IPS-15b (cell line): ENCODE results near the gene KRTAP10-10.
A peak's percentile ranks its signal among the peaks of the same experiment; 100 is the strongest.
"Not testable (repeated sequence)": the region's sequence is repeated elsewhere in the genome, so short reads cannot be mapped to it uniquely, and the experiment has no call there.

ENCODE experiments used
- H3K27me3 ChIP-seq: one replicate; pipeline ENCODE4 v1.6.1; 2013; ENCODE audit warnings: low read length; ENCODE audit not compliant: control insufficient read depth, insufficient read depth
- H3K36me3 ChIP-seq: one replicate; pipeline ENCODE4 v1.6.1; 2013; ENCODE audit warnings: low read length; ENCODE audit not compliant: control insufficient read depth, insufficient read depth
- H3K4me1 ChIP-seq: one replicate; pipeline ENCODE4 v1.6.1; 2013; ENCODE audit warnings: mild to moderate bottlenecking, low read length; ENCODE audit not compliant: control insufficient read depth, insufficient read depth
- H3K4me3 ChIP-seq: one replicate; pipeline ENCODE4 v1.5.1; 2013; ENCODE audit warnings: low read depth, low read length
- H3K9ac ChIP-seq: one replicate; pipeline ENCODE4 v1.6.1; 2013; ENCODE audit warnings: low read depth, mild to moderate bottlenecking, low read length
- H3K9me3 ChIP-seq: one replicate; pipeline ENCODE4 v1.6.1; 2013; ENCODE audit warnings: mild to moderate bottlenecking, low read length; ENCODE audit not compliant: control insufficient read depth, insufficient read depth

The KRTAP10-10 gene

GRCh38 chr21:44632067-44632466 is 5.1 kb upstream of the KRTAP10-10 start:
- Histone ChIP-seq H3K4me3 (no peak overlapping the region), H3K9ac (no peak overlapping the region), H3K4me1 (no peaks in the 10 kb centered on the region), H3K9me3 (no peaks in the 10 kb centered on the region), H3K27me3 (no peaks in the 10 kb centered on the region), H3K36me3 (no peaks in the 10 kb centered on the region)

- Histone ChIP-seq H3K9ac (no peak overlapping the region), H3K4me3 (no peak overlapping the region), H3K9me3 (no peaks in the 10 kb centered on the region), H3K4me1 (no peaks in the 10 kb centered on the region), H3K27me3 (no peaks in the 10 kb centered on the region), H3K36me3 (no peaks in the 10 kb centered on the region)
Measured at GRCh38 chr21:44636209-44637017, 743 bp upstream of the KRTAP10-10 start.

- H3K9ac ChIP-seq, H3K9me3 ChIP-seq, H3K36me3 ChIP-seq, H3K27me3 ChIP-seq, H3K4me3 ChIP-seq, H3K4me1 ChIP-seq: not testable (repeated sequence)
Measured at GRCh38 chr21:44637851-44638348, 744 bp downstream of the KRTAP10-10 start.

GRCh38 chr21:44638506-44639330 is 1.6 kb downstream of the KRTAP10-10 start:
- not testable (repeated sequence) for H3K36me3 ChIP-seq, H3K4me1 ChIP-seq, H3K4me3 ChIP-seq, H3K9me3 ChIP-seq, H3K9ac ChIP-seq, H3K27me3 ChIP-seq

GRCh38 chr21:44639331-44639655 is 2.1 kb downstream of the KRTAP10-10 start:
- no peaks in the 10 kb centered on the region for H3K4me1 ChIP-seq
- H3K9ac ChIP-seq, result no peak overlapping the region
- H3K36me3 ChIP-seq, result no peaks in the 10 kb centered on the region
- H3K4me3 ChIP-seq, result no peak overlapping the region
- H3K27me3 ChIP-seq, result no peaks in the 10 kb centered on the region
- H3K9me3 ChIP-seq, result no peaks in the 10 kb centered on the region

- H3K4me3 ChIP-seq, result no peak overlapping the region
- H3K9ac ChIP-seq, result no peak overlapping the region
Measured at GRCh38 chr21:44640761-44641160, 3.6 kb downstream of the KRTAP10-10 start.

GRCh38 chr21:44643741-44644310 is 6.7 kb downstream of the KRTAP10-10 start:
- H3K9me3 ChIP-seq, result no peaks in the 10 kb centered on the region
- H3K9ac ChIP-seq, result no peak overlapping the region
- no peak overlapping the region for H3K4me3 ChIP-seq

More at GRCh38 chr21:44640761-44641160, 3.6 kb downstream of the KRTAP10-10 start:
- Histone ChIP-seq H3K36me3 (no peaks in the 10 kb centered on the region), H3K4me1 (no peaks in the 10 kb centered on the region), H3K9me3 (no peaks in the 10 kb centered on the region), H3K27me3 (no peaks in the 10 kb centered on the region)

GRCh38 chr21:44644878-44645277 is 7.7 kb downstream of the KRTAP10-10 start:
- Histone ChIP-seq H3K4me1 (no peaks in the 10 kb centered on the region), H3K9me3 (no peaks in the 10 kb centered on the region), H3K27me3 (no peaks in the 10 kb centered on the region), H3K4me3 (no peak overlapping the region), H3K9ac (no peak overlapping the region), H3K36me3 (no peaks in the 10 kb centered on the region)

More at GRCh38 chr21:44643741-44644310, 6.7 kb downstream of the KRTAP10-10 start:
- H3K36me3 ChIP-seq, result no peaks in the 10 kb centered on the region
- no peaks in the 10 kb centered on the region for H3K27me3 ChIP-seq
- H3K4me1 ChIP-seq, result no peaks in the 10 kb centered on the region

GRCh38 chr21:44646366-44647221 is 9.4 kb downstream of the KRTAP10-10 start, which contains the start of gene KRTAP10-11:
KRTAP10-11 (plus strand) TSS chr21:44646414; CDS start chr21:44646459, 45 bp downstream.
- H3K4me3 ChIP-seq, H3K9me3 ChIP-seq, H3K4me1 ChIP-seq, H3K27me3 ChIP-seq, H3K36me3 ChIP-seq: not testable (repeated sequence)
- peak within 1 kb of the TSS; percentile 2 for H3K9ac ChIP-seq

GRCh38 chr21:44647222-44647552 is 10.0 kb downstream of the KRTAP10-10 start:
- Histone ChIP-seq H3K27me3 (no peaks in the 10 kb centered on the region), H3K36me3 (no peaks in the 10 kb centered on the region), H3K4me1 (no peaks in the 10 kb centered on the region), H3K9ac (peak overlapping the region; percentile 2), H3K4me3 (no peak overlapping the region), H3K9me3 (no peaks in the 10 kb centered on the region)
